Activated CD8-positive, alpha-beta memory T cell treated with anti-CD3 and anti-CD28 coated beads, Interleukin-2, amount 50 U/mL, for 24 hours (primary cell): ENCODE measurements around the gene SOHLH2.

Experiments
- DNase-seq: peaks from one replicate; pipeline ENCODE4 v3.0.0-alpha.2; 2020; ENCODE audit errors: extremely low read depth

Gene SOHLH2

GRCh38 chr13:36214163-36214921 is at the start of gene SOHLH2:
Gene SOHLH2 (minus strand): TSS chr13:36214556. CDS start chr13:36214526, 30 bp downstream.
- no peak for DNase-seq

GRCh38 chr13:36261976-36262375 is 47.6 kb upstream of the SOHLH2 start:
- no peak for DNase-seq

GRCh38 chr13:36261011-36261410 is 46.7 kb upstream of the SOHLH2 start:
- no peak for DNase-seq

GRCh38 chr13:36259361-36260137 is 45.2 kb upstream of the SOHLH2 start:
- DNase-seq, result no peak

- DNase-seq, result no peak
Measured at GRCh38 chr13:36258831-36259230, 44.5 kb upstream of the SOHLH2 start.

GRCh38 chr13:36251526-36251925 is 37.2 kb upstream of the SOHLH2 start:
- DNase-seq, result no peak

GRCh38 chr13:36251017-36251416 is 36.7 kb upstream of the SOHLH2 start:
- DNase-seq, result no peak

- no peak for DNase-seq
Measured at GRCh38 chr13:36248700-36249099, 34.3 kb upstream of the SOHLH2 start.

- DNase-seq, result no peak
Measured at GRCh38 chr13:36244990-36245389, 30.6 kb upstream of the SOHLH2 start.

- DNase-seq, result no peak
Measured at GRCh38 chr13:36244073-36244472, 29.7 kb upstream of the SOHLH2 start.

- DNase-seq, result no peak
Measured at GRCh38 chr13:36242761-36243160, 28.4 kb upstream of the SOHLH2 start.

GRCh38 chr13:36231236-36231635 is 16.9 kb upstream of the SOHLH2 start:
- no peak for DNase-seq

GRCh38 chr13:36224730-36225129 is 10.4 kb upstream of the SOHLH2 start:
- no peak for DNase-seq

- DNase-seq, result no peak
Measured at GRCh38 chr13:36219883-36220282, 5.5 kb upstream of the SOHLH2 start.

GRCh38 chr13:36217456-36217855 is 3.1 kb upstream of the SOHLH2 start:
- DNase-seq, result no peak

GRCh38 chr13:36212789-36213188 is 1.6 kb downstream of the SOHLH2 start:
- DNase-seq, result no peak

GRCh38 chr13:36211567-36211966 is 2.8 kb downstream of the SOHLH2 start:
- no peak for DNase-seq

GRCh38 chr13:36210738-36211137 is 3.6 kb downstream of the SOHLH2 start:
- no peak for DNase-seq

- DNase-seq, result no peak
Measured at GRCh38 chr13:36207672-36208071, 6.7 kb downstream of the SOHLH2 start.

GRCh38 chr13:36193151-36193855 is 21.1 kb downstream of the SOHLH2 start:
- DNase-seq, result no peak

GRCh38 chr13:36192166-36192565 is 22.2 kb downstream of the SOHLH2 start:
- DNase-seq, result no peak

- no peak for DNase-seq
Measured at GRCh38 chr13:36190771-36191170, 23.6 kb downstream of the SOHLH2 start.

GRCh38 chr13:36188441-36188840 is 25.9 kb downstream of the SOHLH2 start:
- no peak for DNase-seq
